Esophagus muscularis mucosa (tissue), 4 donors: ENCODE data around the gene THOC2.

Experiments
- EP300 ChIP-seq: sonication (generic); formaldehyde crosslinking; IDR thresholded peaks from one replicate; pipeline ENCODE4 v1.6.1; 2017; ENCODE audit warnings: antibody characterized with exemption
- POLR2AphosphoS5 ChIP-seq, 2 donors: sonication (generic); formaldehyde crosslinking; IDR thresholded peaks; one replicate each; pipeline ENCODE4 v1.6.1; 2017; ENCODE audit warnings: antibody characterized with exemption in 2 of 2
- TF ChIP-seq, protein P1 (sequence below), 3 experiments: fragments of 200-600 bp in 2 of 3; fragments of 450-650 bp in 1 of 3; sonication (generic) in 2 of 3; IDR thresholded peaks; one replicate each; pipeline ENCODE4 v1.5.1; 2017 to 2019; ENCODE audit warnings: antibody characterized with exemption in 3 of 3, mild to moderate bottlenecking in 2 of 3, moderate library complexity in 1 of 3

DNA sequence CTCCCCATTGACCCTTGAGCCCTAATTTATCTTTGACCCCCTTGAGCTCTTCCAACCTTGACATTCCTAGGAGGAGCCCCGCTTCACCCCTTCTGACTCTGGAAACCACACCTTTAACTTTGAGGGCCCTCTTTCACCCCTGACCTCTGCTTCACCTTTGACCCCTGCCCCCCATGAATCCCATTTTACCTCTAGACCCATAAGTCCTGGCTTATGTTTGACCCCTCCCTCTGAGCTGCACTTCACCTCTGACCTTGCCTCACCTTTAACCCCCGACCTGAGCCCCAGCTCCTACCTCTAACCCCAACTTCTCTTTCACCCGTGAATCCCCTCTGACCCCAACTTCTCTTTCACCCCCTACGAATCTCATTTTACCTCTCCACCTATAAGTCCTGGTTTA, 169.7 kb downstream of the THOC2 start:
- TF ChIP-seq EP300 (no peak), POLR2AphosphoS5 (IDR thresholded peaks at IDR 0.05) (no peak)
- TF ChIP-seq, protein P1, sequence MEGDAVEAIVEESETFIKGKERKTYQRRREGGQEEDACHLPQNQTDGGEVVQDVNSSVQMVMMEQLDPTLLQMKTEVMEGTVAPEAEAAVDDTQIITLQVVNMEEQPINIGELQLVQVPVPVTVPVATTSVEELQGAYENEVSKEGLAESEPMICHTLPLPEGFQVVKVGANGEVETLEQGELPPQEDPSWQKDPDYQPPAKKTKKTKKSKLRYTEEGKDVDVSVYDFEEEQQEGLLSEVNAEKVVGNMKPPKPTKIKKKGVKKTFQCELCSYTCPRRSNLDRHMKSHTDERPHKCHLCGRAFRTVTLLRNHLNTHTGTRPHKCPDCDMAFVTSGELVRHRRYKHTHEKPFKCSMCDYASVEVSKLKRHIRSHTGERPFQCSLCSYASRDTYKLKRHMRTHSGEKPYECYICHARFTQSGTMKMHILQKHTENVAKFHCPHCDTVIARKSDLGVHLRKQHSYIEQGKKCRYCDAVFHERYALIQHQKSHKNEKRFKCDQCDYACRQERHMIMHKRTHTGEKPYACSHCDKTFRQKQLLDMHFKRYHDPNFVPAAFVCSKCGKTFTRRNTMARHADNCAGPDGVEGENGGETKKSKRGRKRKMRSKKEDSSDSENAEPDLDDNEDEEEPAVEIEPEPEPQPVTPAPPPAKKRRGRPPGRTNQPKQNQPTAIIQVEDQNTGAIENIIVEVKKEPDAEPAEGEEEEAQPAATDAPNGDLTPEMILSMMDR (IDR thresholded peaks at IDR 0.05) = no peak
